HepG2 (cell line): Measurements from ENCODE around the gene PTGIS. TPM values are rescaled to one million over a fixed set of nuclear protein-coding genes. Genes with fewer than 3 reads are reported as not detected.

Experiments
- ATF7 ChIP-seq, 2 experiments: fragments of 450-650 bp in 1 of 2; sonication (generic) in 1 of 2; formaldehyde crosslinking in 1 of 2; IDR thresholded peaks; 2 replicates each; pipeline versions ENCODE4 v1.4.0 to v1.6.1; 2016 to 2020; ENCODE audit warnings: antibody characterized with exemption in 1 of 2, mild to moderate bottlenecking in 1 of 2, missing genetic modification reagents in 1 of 2
- MAFF ChIP-seq: IDR thresholded peaks from 2 replicates; pipeline ENCODE4 v1.6.1; 2011; ENCODE audit warnings: low read depth, low read length, improper control_type of control experiment
- MTF2 ChIP-seq: sonication (generic); formaldehyde crosslinking; IDR thresholded peaks from 2 replicates; pipeline ENCODE4 v1.5.0; 2020; ENCODE audit warnings: missing genetic modification reagents, borderline replicate concordance
- NFYB ChIP-seq: sonication (generic); formaldehyde crosslinking; IDR thresholded peaks from 2 replicates; pipeline ENCODE4 v1.4.0; 2020; ENCODE audit warnings: missing genetic modification reagents
- NR2F2 ChIP-seq: IDR thresholded peaks from 2 replicates; pipeline ENCODE4 v1.6.1; 2012; ENCODE audit warnings: low read depth, inconsistent platforms, borderline replicate concordance
- RBM22 ChIP-seq: fragments of 200-400 bp; formaldehyde crosslinking; optimal IDR thresholded peaks from 2 replicates; pipeline ENCODE3; 2017; ENCODE audit warnings: mild to moderate bottlenecking, low read length, moderate library complexity
- ZNF382 ChIP-seq: sonication (generic); formaldehyde crosslinking; IDR thresholded peaks from 2 replicates; pipeline ENCODE4 v1.5.0; 2020; ENCODE audit warnings: missing genetic modification reagents, mild to moderate bottlenecking, borderline replicate concordance
- ZNF644 ChIP-seq: IDR thresholded peaks from 2 replicates; pipeline ENCODE4 v1.6.1; 2016; ENCODE audit warnings: low read depth
- polyA plus RNA-seq, 8 experiments: library from polyadenylated mRNA; depleted of rRNA in 3 of 8; stranded (reverse) in 7 of 8; unstranded in 1 of 8; fragments of >200 nt; fragmentation: Illumina TruSeq in 4 of 8; extraction: Trizol in 4 of 8; gene quantifications; 2 replicates each; pipeline versions ENCODE4 v1.2.1 to v1.2.3, GENCODE V29; 2011 to 2016; ENCODE audit warnings: low read depth in 4 of 8, missing spikeins in 1 of 8, mixed read lengths in 1 of 8; ENCODE audit not compliant: insufficient read depth in 1 of 8
- total RNA-seq, 5 experiments: library from RNA; depleted of rRNA; stranded (reverse); fragments of >200 nt; fragmentation: Illumina TruSeq; extraction: Trizol; gene quantifications; 2 replicates each; pipeline ENCODE4 v1.2.3, GENCODE V29; 2016; ENCODE audit warnings: low read depth in 1 of 5
- TF ChIP-seq, protein P1 (sequence below), 2 experiments: sonication (generic) in 1 of 2; formaldehyde crosslinking in 1 of 2; IDR thresholded peaks; 2 replicates each; pipeline versions ENCODE4 v1.6.1 to v1.9.0; 2014 to 2022; ENCODE audit warnings: antibody characterized with exemption in 1 of 2, borderline replicate concordance in 1 of 2, inconsistent platforms in 1 of 2, low read depth in 1 of 2, missing genetic modification reagents in 1 of 2
- TF ChIP-seq, protein P2 (sequence below): sonication (generic); formaldehyde crosslinking; conservative IDR thresholded peaks from 2 replicates; pipeline ENCODE4 v1.4.0; 2020; ENCODE audit warnings: missing genetic modification reagents
- TF ChIP-seq, protein P3 (sequence below): IDR thresholded peaks from 2 replicates; pipeline ENCODE4 v1.6.1; 2012; ENCODE audit warnings: inconsistent platforms
- TF ChIP-seq, protein P4 (sequence below): sonication (generic); formaldehyde crosslinking; IDR thresholded peaks from 2 replicates; pipeline ENCODE4 v1.5.0; 2020; ENCODE audit warnings: missing genetic modification reagents
- TF ChIP-seq, protein P5 (sequence below): sonication (generic); formaldehyde crosslinking; IDR thresholded peaks from 2 replicates; pipeline ENCODE4 v1.8.1; 2023; ENCODE audit warnings: mild to moderate bottlenecking, inconsistent platforms, moderate library complexity, missing genetic modification reagents, borderline replicate concordance
- TF ChIP-seq, protein P6 (sequence below): sonication (generic); formaldehyde crosslinking; IDR thresholded peaks from 2 replicates; pipeline ENCODE4 v1.5.0; 2020; ENCODE audit warnings: missing genetic modification reagents

PTGIS gene
- total and polyA plus RNA-seq, 2 of the 13 experiments (the other 11 are each of a cell fraction or from before 2014, with no cell fraction given) = not detected

DNA sequence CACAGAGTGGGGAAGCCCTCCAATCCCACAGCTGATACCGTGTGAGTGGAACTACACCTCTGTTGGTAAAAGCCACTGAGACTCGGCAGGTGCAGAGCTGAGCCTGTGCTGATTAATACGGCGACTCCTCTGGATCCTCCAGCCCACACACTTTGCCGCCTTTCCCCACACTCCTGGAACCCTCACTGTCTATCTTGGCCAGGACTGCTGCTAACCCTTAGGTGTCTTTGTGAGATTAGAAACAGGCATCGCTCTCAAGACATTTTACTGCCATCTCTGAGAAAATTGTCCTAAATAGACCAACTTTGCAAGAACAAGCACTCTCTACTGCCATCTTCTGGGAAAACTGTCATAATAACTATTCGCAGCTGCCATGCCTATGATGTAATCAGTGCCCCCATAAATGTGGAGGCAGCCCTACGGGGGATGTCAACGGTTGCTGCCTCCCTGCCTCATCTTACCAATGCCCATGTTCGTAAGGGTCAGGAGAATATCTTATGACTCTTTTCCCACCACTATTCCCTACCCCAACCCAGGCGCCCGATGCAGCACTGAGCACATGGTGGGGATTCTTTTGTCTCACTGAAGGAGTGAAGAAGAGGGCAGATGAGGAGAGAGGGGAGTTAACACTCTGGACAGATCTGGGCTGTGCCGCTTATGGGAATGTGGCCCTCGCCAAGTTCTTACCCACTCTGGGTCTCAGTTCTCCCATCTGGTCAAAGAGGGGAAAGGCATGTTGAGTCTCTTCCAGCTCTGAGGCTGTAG, 59.3 kb downstream of the PTGIS start (continued):
- TF ChIP-seq ATF7 (IDR thresholded peaks at IDR 0.05) (peak; percentile 64), ATF7 (CRISPR knock-in tag; IDR thresholded peaks at IDR 0.05) (no peak), NR2F2 (no peak), MAFF (peak; percentile 7; the same call in 1 of the 2 replicates), MTF2 (CRISPR knock-in tag) (peak; percentile 74; the same call in 1 of the 2 replicates), ZNF382 (CRISPR knock-in tag) (no peak), NFYB (no peak), RBM22 (no peak), ZNF644 (CRISPR knock-in tag) (no peak)
- TF ChIP-seq, protein P1, sequence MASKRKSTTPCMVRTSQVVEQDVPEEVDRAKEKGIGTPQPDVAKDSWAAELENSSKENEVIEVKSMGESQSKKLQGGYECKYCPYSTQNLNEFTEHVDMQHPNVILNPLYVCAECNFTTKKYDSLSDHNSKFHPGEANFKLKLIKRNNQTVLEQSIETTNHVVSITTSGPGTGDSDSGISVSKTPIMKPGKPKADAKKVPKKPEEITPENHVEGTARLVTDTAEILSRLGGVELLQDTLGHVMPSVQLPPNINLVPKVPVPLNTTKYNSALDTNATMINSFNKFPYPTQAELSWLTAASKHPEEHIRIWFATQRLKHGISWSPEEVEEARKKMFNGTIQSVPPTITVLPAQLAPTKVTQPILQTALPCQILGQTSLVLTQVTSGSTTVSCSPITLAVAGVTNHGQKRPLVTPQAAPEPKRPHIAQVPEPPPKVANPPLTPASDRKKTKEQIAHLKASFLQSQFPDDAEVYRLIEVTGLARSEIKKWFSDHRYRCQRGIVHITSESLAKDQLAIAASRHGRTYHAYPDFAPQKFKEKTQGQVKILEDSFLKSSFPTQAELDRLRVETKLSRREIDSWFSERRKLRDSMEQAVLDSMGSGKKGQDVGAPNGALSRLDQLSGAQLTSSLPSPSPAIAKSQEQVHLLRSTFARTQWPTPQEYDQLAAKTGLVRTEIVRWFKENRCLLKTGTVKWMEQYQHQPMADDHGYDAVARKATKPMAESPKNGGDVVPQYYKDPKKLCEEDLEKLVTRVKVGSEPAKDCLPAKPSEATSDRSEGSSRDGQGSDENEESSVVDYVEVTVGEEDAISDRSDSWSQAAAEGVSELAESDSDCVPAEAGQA (IDR thresholded peaks at IDR 0.05; ENCODE audit: low read depth) = no peak
- TF ChIP-seq, protein P1 (CRISPR knock-in tag; IDR thresholded peaks at IDR 0.05; ENCODE audit: borderline replicate concordance) = no peak
- TF ChIP-seq, protein P2, sequence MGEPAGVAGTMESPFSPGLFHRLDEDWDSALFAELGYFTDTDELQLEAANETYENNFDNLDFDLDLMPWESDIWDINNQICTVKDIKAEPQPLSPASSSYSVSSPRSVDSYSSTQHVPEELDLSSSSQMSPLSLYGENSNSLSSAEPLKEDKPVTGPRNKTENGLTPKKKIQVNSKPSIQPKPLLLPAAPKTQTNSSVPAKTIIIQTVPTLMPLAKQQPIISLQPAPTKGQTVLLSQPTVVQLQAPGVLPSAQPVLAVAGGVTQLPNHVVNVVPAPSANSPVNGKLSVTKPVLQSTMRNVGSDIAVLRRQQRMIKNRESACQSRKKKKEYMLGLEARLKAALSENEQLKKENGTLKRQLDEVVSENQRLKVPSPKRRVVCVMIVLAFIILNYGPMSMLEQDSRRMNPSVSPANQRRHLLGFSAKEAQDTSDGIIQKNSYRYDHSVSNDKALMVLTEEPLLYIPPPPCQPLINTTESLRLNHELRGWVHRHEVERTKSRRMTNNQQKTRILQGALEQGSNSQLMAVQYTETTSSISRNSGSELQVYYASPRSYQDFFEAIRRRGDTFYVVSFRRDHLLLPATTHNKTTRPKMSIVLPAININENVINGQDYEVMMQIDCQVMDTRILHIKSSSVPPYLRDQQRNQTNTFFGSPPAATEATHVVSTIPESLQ (CRISPR knock-in tag) = no peak
- TF ChIP-seq, protein P3, sequence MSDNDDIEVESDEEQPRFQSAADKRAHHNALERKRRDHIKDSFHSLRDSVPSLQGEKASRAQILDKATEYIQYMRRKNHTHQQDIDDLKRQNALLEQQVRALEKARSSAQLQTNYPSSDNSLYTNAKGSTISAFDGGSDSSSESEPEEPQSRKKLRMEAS = no peak
- TF ChIP-seq, protein P4, sequence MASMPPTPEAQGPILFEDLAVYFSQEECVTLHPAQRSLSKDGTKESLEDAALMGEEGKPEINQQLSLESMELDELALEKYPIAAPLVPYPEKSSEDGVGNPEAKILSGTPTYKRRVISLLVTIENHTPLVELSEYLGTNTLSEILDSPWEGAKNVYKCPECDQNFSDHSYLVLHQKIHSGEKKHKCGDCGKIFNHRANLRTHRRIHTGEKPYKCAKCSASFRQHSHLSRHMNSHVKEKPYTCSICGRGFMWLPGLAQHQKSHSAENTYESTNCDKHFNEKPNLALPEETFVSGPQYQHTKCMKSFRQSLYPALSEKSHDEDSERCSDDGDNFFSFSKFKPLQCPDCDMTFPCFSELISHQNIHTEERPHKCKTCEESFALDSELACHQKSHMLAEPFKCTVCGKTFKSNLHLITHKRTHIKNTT (CRISPR knock-in tag) = no peak
- TF ChIP-seq, protein P5, sequence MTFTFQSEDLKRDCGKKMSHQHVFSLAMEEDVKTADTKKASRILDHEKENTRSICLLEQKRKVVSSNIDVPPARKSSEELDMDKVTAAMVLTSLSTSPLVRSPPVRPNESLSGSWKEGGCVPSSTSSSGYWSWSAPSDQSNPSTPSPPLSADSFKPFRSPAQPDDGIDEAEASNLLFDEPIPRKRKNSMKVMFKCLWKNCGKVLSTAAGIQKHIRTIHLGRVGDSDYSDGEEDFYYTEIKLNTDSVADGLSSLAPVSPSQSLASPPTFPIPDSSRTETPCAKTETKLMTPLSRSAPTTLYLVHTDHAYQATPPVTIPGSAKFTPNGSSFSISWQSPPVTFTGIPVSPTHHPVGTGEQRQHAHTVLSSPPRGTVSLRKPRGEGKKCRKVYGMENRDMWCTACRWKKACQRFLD = no peak
- TF ChIP-seq, protein P6, sequence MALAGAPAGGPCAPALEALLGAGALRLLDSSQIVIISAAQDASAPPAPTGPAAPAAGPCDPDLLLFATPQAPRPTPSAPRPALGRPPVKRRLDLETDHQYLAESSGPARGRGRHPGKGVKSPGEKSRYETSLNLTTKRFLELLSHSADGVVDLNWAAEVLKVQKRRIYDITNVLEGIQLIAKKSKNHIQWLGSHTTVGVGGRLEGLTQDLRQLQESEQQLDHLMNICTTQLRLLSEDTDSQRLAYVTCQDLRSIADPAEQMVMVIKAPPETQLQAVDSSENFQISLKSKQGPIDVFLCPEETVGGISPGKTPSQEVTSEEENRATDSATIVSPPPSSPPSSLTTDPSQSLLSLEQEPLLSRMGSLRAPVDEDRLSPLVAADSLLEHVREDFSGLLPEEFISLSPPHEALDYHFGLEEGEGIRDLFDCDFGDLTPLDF = no peak
